HepG2 (cell line): ENCODE data around the gene CAD. TPM values are rescaled to one million over a fixed set of nuclear protein-coding genes. Genes with fewer than 3 reads are reported as not detected.

Experiments
- HDAC6 ChIP-seq: fragments of 200-600 bp; sonication (generic); IDR thresholded peaks from 2 replicates; pipeline ENCODE4 v1.7.0; 2017; ENCODE audit warnings: mild to moderate bottlenecking, antibody characterized with exemption, low read length, low read depth
- HIC2 ChIP-seq: sonication (generic); formaldehyde crosslinking; IDR thresholded peaks from 2 replicates; pipeline ENCODE4 v1.9.0; 2022; ENCODE audit warnings: low read depth, missing genetic modification reagents
- KAT2B ChIP-seq: fragments of 150-350 bp; IDR thresholded peaks from 2 replicates; pipeline ENCODE4 v1.6.1; 2014; ENCODE audit warnings: low read depth, low read length, borderline replicate concordance
- LBX2 ChIP-seq: sonication (generic); formaldehyde crosslinking; IDR thresholded peaks from 2 replicates; pipeline ENCODE4 v1.5.0; 2020; ENCODE audit warnings: missing genetic modification reagents, mild to moderate bottlenecking, borderline replicate concordance
- NFIB ChIP-seq: sonication (generic); formaldehyde crosslinking; IDR thresholded peaks from 2 replicates; pipeline ENCODE4 v1.9.0; 2021; ENCODE audit warnings: missing genetic modification reagents, mild to moderate bottlenecking, borderline replicate concordance
- PTBP1 ChIP-seq: fragments of 200-400 bp; formaldehyde crosslinking; IDR thresholded peaks from 2 replicates; pipeline ENCODE4 v1.6.1; 2018; ENCODE audit warnings: low read length, low read depth; ENCODE audit not compliant: poor library complexity, severe bottlenecking
- RARG ChIP-seq: sonication (generic); formaldehyde crosslinking; IDR thresholded peaks from 2 replicates; pipeline ENCODE4 v1.4.0; 2020; ENCODE audit warnings: low read depth, mild to moderate bottlenecking, missing genetic modification reagents
- REXO4 ChIP-seq: sonication (generic); formaldehyde crosslinking; IDR thresholded peaks from 2 replicates; pipeline ENCODE4 v1.8.0; 2022; ENCODE audit warnings: missing genetic modification reagents, mild to moderate bottlenecking, borderline replicate concordance
- SATB2 ChIP-seq: sonication (generic); formaldehyde crosslinking; IDR thresholded peaks from 2 replicates; pipeline ENCODE4 v1.5.0; 2020; ENCODE audit warnings: missing genetic modification reagents
- TOPORS ChIP-seq: sonication (generic); formaldehyde crosslinking; IDR thresholded peaks from 2 replicates; pipeline ENCODE4 v1.8.0; 2023; ENCODE audit warnings: mild to moderate bottlenecking, missing genetic modification reagents
- WIZ ChIP-seq: sonication (generic); formaldehyde crosslinking; IDR thresholded peaks from 2 replicates; pipeline ENCODE4 v1.5.1; 2020; ENCODE audit warnings: mild to moderate bottlenecking, missing genetic modification reagents
- ZNF784 ChIP-seq: sonication (generic); formaldehyde crosslinking; IDR thresholded peaks from 2 replicates; pipeline ENCODE4 v1.5.1; 2020; ENCODE audit warnings: missing genetic modification reagents, mild to moderate bottlenecking, borderline replicate concordance
- ZNF788 ChIP-seq: sonication (generic); formaldehyde crosslinking; IDR thresholded peaks from 2 replicates; pipeline ENCODE4 v1.5.0; 2020; ENCODE audit warnings: mild to moderate bottlenecking, missing genetic modification reagents, borderline replicate concordance
- polyA plus RNA-seq, 8 experiments: library from polyadenylated mRNA; depleted of rRNA in 3 of 8; stranded (reverse) in 7 of 8; unstranded in 1 of 8; fragments of >200 nt; fragmentation: Illumina TruSeq in 4 of 8; extraction: Trizol in 4 of 8; gene quantifications; 2 replicates each; pipeline versions ENCODE4 v1.2.1 to v1.2.3, GENCODE V29; 2011 to 2016; ENCODE audit warnings: low read depth in 4 of 8, missing spikeins in 1 of 8, mixed read lengths in 1 of 8; ENCODE audit not compliant: insufficient read depth in 1 of 8
- total RNA-seq, 5 experiments: library from RNA; depleted of rRNA; stranded (reverse); fragments of >200 nt; fragmentation: Illumina TruSeq; extraction: Trizol; gene quantifications; 2 replicates each; pipeline ENCODE4 v1.2.3, GENCODE V29; 2016; ENCODE audit warnings: low read depth in 1 of 5
- TF ChIP-seq, protein P1 (sequence below), 2 experiments: fragments of 450-650 bp in 1 of 2; sonication (generic) in 1 of 2; formaldehyde crosslinking; IDR thresholded peaks; 2 replicates each; pipeline versions ENCODE4 v1.5.0 to v1.8.0; 2020 to 2022; ENCODE audit warnings: mild to moderate bottlenecking in 1 of 2, missing genetic modification reagents in 1 of 2
- TF ChIP-seq, protein P2 (sequence below): sonication (generic); formaldehyde crosslinking; IDR thresholded peaks from 2 replicates; pipeline ENCODE4 v1.5.1; 2020; ENCODE audit warnings: mild to moderate bottlenecking, missing genetic modification reagents, borderline replicate concordance
- TF ChIP-seq, protein P3 (sequence below): IDR thresholded peaks from 2 replicates; pipeline ENCODE4 v1.6.1; 2018; ENCODE audit warnings: missing genetic modification reagents

The CAD gene
- total and polyA plus RNA-seq, 2 of the 13 experiments (the other 11 are each of a cell fraction or from before 2014, with no cell fraction given): 21.7 to 37.0 TPM

DNA sequence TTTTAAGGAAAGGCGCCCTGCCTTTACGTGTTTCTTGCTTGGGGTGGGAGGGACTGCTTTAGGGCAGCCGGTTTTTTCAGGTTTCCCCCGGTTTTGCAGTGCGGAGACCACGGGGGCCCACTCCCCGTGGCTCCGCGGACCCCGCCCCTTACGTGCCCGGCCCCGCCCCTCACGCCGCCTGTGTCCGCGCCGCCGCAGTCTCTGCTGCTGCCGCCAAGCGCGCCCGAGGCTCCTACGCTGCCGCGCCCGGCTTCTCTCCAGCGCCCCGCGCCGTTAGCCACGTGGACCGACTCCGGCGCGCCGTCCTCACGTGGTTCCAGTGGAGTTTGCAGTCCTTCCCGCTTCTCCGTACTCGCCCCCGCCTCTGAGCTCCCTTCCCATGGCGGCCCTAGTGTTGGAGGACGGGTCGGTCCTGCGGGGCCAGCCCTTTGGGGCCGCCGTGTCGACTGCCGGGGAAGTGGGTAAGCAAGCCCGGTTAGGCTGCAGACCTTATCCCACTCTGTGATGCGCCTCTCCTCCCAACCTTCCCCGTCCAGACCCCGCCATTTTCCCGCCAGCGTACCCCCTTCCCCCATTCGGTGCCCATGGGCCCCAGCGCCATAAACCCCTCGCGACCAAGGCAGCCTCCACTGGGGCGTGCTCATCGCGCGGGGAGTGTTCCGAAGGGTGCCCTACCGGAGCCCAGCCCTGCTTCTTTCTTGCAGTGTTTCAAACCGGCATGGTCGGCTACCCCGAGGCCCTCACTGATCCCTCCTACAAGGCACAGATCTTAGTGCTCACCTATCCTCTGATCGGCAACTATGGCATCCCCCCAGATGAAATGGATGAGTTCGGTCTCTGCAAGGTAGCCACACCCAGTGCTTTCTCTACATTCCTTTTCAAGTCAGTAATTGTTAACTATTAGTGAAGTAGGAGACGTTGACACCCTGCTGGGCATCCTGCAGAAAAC, at the start of gene CAD (continued):
- no peak for TF ChIP-seq HIC2 (CRISPR knock-in tag)
- TF ChIP-seq, protein P1, sequence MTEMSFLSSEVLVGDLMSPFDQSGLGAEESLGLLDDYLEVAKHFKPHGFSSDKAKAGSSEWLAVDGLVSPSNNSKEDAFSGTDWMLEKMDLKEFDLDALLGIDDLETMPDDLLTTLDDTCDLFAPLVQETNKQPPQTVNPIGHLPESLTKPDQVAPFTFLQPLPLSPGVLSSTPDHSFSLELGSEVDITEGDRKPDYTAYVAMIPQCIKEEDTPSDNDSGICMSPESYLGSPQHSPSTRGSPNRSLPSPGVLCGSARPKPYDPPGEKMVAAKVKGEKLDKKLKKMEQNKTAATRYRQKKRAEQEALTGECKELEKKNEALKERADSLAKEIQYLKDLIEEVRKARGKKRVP (CRISPR knock-in tag; IDR thresholded peaks at IDR 0.05): no peak
- TF ChIP-seq KAT2B: no peak
- TF ChIP-seq ZNF784 (CRISPR knock-in tag): no peak
- no peak for TF ChIP-seq WIZ (CRISPR knock-in tag)
- TF ChIP-seq PTBP1: no peak
- peak; percentile 38; the same call in 1 of the 2 replicates for TF ChIP-seq ZNF788 (CRISPR knock-in tag)
- TF ChIP-seq SATB2 (CRISPR knock-in tag): 0 out of 2 replicates have a peak, but pooled peaks have one; percentile 26
- TF ChIP-seq REXO4 (CRISPR knock-in tag): no peak
- TF ChIP-seq HDAC6: no peak
- no peak for TF ChIP-seq RARG (CRISPR knock-in tag)
- TF ChIP-seq LBX2 (CRISPR knock-in tag): 0 out of 2 replicates have a peak, but pooled peaks have one; percentile 32
- TF ChIP-seq, protein P2, sequence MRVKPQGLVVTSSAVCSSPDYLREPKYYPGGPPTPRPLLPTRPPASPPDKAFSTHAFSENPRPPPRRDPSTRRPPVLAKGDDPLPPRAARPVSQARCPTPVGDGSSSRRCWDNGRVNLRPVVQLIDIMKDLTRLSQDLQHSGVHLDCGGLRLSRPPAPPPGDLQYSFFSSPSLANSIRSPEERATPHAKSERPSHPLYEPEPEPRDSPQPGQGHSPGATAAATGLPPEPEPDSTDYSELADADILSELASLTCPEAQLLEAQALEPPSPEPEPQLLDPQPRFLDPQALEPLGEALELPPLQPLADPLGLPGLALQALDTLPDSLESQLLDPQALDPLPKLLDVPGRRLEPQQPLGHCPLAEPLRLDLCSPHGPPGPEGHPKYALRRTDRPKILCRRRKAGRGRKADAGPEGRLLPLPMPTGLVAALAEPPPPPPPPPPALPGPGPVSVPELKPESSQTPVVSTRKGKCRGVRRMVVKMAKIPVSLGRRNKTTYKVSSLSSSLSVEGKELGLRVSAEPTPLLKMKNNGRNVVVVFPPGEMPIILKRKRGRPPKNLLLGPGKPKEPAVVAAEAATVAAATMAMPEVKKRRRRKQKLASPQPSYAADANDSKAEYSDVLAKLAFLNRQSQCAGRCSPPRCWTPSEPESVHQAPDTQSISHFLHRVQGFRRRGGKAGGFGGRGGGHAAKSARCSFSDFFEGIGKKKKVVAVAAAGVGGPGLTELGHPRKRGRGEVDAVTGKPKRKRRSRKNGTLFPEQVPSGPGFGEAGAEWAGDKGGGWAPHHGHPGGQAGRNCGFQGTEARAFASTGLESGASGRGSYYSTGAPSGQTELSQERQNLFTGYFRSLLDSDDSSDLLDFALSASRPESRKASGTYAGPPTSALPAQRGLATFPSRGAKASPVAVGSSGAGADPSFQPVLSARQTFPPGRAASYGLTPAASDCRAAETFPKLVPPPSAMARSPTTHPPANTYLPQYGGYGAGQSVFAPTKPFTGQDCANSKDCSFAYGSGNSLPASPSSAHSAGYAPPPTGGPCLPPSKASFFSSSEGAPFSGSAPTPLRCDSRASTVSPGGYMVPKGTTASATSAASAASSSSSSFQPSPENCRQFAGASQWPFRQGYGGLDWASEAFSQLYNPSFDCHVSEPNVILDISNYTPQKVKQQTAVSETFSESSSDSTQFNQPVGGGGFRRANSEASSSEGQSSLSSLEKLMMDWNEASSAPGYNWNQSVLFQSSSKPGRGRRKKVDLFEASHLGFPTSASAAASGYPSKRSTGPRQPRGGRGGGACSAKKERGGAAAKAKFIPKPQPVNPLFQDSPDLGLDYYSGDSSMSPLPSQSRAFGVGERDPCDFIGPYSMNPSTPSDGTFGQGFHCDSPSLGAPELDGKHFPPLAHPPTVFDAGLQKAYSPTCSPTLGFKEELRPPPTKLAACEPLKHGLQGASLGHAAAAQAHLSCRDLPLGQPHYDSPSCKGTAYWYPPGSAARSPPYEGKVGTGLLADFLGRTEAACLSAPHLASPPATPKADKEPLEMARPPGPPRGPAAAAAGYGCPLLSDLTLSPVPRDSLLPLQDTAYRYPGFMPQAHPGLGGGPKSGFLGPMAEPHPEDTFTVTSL (CRISPR knock-in tag): no peak
- TF ChIP-seq NFIB (CRISPR knock-in tag): no peak
- 0 out of 2 replicates have a peak, but pooled peaks have one; percentile 64 for TF ChIP-seq TOPORS
- TF ChIP-seq, protein P3, sequence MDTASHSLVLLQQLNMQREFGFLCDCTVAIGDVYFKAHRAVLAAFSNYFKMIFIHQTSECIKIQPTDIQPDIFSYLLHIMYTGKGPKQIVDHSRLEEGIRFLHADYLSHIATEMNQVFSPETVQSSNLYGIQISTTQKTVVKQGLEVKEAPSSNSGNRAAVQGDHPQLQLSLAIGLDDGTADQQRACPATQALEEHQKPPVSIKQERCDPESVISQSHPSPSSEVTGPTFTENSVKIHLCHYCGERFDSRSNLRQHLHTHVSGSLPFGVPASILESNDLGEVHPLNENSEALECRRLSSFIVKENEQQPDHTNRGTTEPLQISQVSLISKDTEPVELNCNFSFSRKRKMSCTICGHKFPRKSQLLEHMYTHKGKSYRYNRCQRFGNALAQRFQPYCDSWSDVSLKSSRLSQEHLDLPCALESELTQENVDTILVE (CRISPR knock-in tag): 0 out of 2 replicates have a peak, but pooled peaks have one; percentile 21
